Stomach (tissue), 9 donors: ENCODE measurements around the gene NT5C. TPM values are rescaled to one million over a fixed set of nuclear protein-coding genes. Genes with fewer than 3 reads are reported as not detected.

Source experiments
- DNase-seq, 2 donors: peaks; one replicate each; pipeline versions ENCODE4 v3.0.0 to v3.0.0-alpha.2; 2013 to 2019
- H3K27ac ChIP-seq, 5 donors: fragments of 200-600 bp in 4 of 5; sonication (generic) in 4 of 5; one replicate each; pipeline ENCODE4 v1.5.1; 2013 to 2019; ENCODE audit warnings: mild to moderate bottlenecking in 1 of 5, moderate library complexity in 1 of 5
- H3K27me3 ChIP-seq, 3 donors: fragments of 200-600 bp; sonication (generic); one replicate each; pipeline ENCODE4 v1.5.1; 2017 to 2019; ENCODE audit warnings: mixed run types in 1 of 3
- H3K36me3 ChIP-seq, 4 donors: fragments of 200-600 bp; sonication (generic); 1 replicate in 3 of 4; 2 replicates in 1 of 4; pipeline ENCODE4 v1.5.1; 2016 to 2019
- H3K4me1 ChIP-seq, 4 donors: fragments of 200-600 bp; sonication (generic); one replicate each; pipeline ENCODE4 v1.5.1; 2016 to 2019
- H3K4me3 ChIP-seq, 4 donors: fragments of 200-600 bp; sonication (generic) in 3 of 4; one replicate each; pipeline ENCODE4 v1.5.1; 2016 to 2019; ENCODE audit warnings: mild to moderate bottlenecking in 1 of 4
- H3K9me3 ChIP-seq, 4 donors: fragments of 200-600 bp; sonication (generic); one replicate each; pipeline ENCODE4 v1.5.1; 2016 to 2019
- CTCF ChIP-seq, 7 experiments: fragments of 450-650 bp in 4 of 7; fragments of 200-600 bp in 3 of 7; sonication (generic) in 3 of 7; IDR thresholded peaks; one replicate each; pipeline ENCODE4 v1.5.1; 2016 to 2019; ENCODE audit warnings: antibody characterized with exemption in 7 of 7, control low read depth in 2 of 7, mild to moderate bottlenecking in 1 of 7
- EP300 ChIP-seq: sonication (generic); formaldehyde crosslinking; IDR thresholded peaks from one replicate; pipeline ENCODE4 v1.6.1; 2017; ENCODE audit warnings: antibody characterized with exemption
- POLR2A ChIP-seq, 4 donors: fragments of 450-650 bp; IDR thresholded peaks; one replicate each; pipeline ENCODE4 v1.6.1; 2016; ENCODE audit warnings: antibody characterized with exemption in 4 of 4, control low read depth in 2 of 4, mild to moderate bottlenecking in 1 of 4, moderate library complexity in 1 of 4
- POLR2AphosphoS5 ChIP-seq, 3 donors: sonication (generic); formaldehyde crosslinking; IDR thresholded peaks; one replicate each; pipeline ENCODE4 v1.6.1; 2016; ENCODE audit warnings: antibody characterized with exemption in 3 of 3
- WGBS, 5 donors: extraction: QIAGEN DNeasy Blood & Tissue Kit in 3 of 5; methylation state at CpG; one replicate each; pipeline versions ENCODE4 v1.1.5 to v1.1.7; 2013 to 2018; 5-methylcytosine and 5-hydroxymethylcytosine counted together
- intact Hi-C: fragments of 100-400 bp; cut with DNase I; formaldehyde crosslinking; loops from one replicate; pipeline ENCODE4 v1.15.1; 2023; ENCODE audit warnings: low total_unique reads
- polyA plus RNA-seq, 3 donors: library from polyadenylated mRNA; stranded (reverse); fragments of 200-250 nt; gene quantifications; one replicate each; pipeline ENCODE4 v1.2.3, GENCODE V29; 2013
- total RNA-seq, 5 donors: library from RNA; depleted of rRNA; stranded (reverse); fragments of >200 nt; gene quantifications; one replicate each; pipeline versions ENCODE4 v1.1.0 to v1.2.3, GENCODE V29; 2014 to 2016
- donor health status: healthy with polysubstance abuse.
- donor health status: Bipolar disorder and iron deficiency.
- donor health status: healthy.

Gene NT5C
- total and polyA plus RNA-seq, 8 donors: 24.1 to 472 (median 119) TPM

GRCh38 chr17:75114552-75115314 lies 16.8 kb downstream of the NT5C start:
- WGBS, 5 donors: 39 to 49% (median 43%) methylated on average over 19 of the region's 19 CpGs
- peaks cover 0 to 22% (median 8%) of the 10 kb centered on the region in 4 donors for H3K36me3 ChIP-seq
- no peaks in the 10 kb centered on the region for H3K9me3 ChIP-seq
- H3K4me3 ChIP-seq: peak overlapping the region; percentile 46 to 61 (median 48)
- peaks cover 23 to 67% (median 50%) of the 10 kb centered on the region in 4 donors for H3K4me1 ChIP-seq
- H3K27ac ChIP-seq: peak overlapping the region; percentile 84 to 91 (median 87)
- intact Hi-C loops: loop anchor here (10.0 kb wide), 1 partner anchor 60 kb away; no protein-coding TSS in a partner anchor
- no peak for TF ChIP-seq CTCF (IDR thresholded peaks at IDR 0.05)
- TF ChIP-seq POLR2AphosphoS5 (IDR thresholded peaks at IDR 0.05): no peak
- no peak for TF ChIP-seq EP300
- TF ChIP-seq POLR2A (IDR thresholded peaks at IDR 0.05): no peak
- H3K27me3 ChIP-seq: no peaks in the 10 kb centered on the region
- DNase-seq: no peak

- peak overlapping the region; percentile 46 to 61 (median 48) for H3K4me3 ChIP-seq
Measured at GRCh38 chr17:75113798-75114551, 17.6 kb downstream of the NT5C start.

GRCh38 chr17:75111777-75112335 lies 19.7 kb downstream of the NT5C start:
- H3K27me3 ChIP-seq: no peaks in the 10 kb centered on the region
- H3K27ac ChIP-seq: no peak overlapping the region
- no peaks in the 10 kb centered on the region for H3K9me3 ChIP-seq
- intact Hi-C loops: loop anchor here (10.0 kb wide), 1 partner anchor 63 kb away; no protein-coding TSS in a partner anchor
- 75 to 86% (median 81%) methylated on average over 7 of the region's 7 CpGs for WGBS, 5 donors
- H3K4me3 ChIP-seq: peak overlapping the region in 1 of 4 donors; percentile 78
- no peak for TF ChIP-seq POLR2A (IDR thresholded peaks at IDR 0.05)
- TF ChIP-seq POLR2AphosphoS5 (IDR thresholded peaks at IDR 0.05): no peak
- no peak for TF ChIP-seq EP300
- TF ChIP-seq CTCF (IDR thresholded peaks at IDR 0.05): no peak
- H3K36me3 ChIP-seq: peaks cover 0 to 12% (median 4%) of the 10 kb centered on the region in 4 donors
- H3K4me1 ChIP-seq: peaks cover 30 to 80% (median 58%) of the 10 kb centered on the region in 4 donors
- DNase-seq: no peak

More at GRCh38 chr17:75113798-75114551, 17.6 kb downstream of the NT5C start:
- Histone ChIP-seq H3K27ac (peak overlapping the region; percentile 84 to 91 (median 87)), H3K4me1 (peaks cover 30 to 72% (median 56%) of the 10 kb centered on the region in 4 donors), H3K36me3 (peaks cover 0 to 20% (median 7%) of the 10 kb centered on the region in 4 donors), H3K9me3 (no peaks in the 10 kb centered on the region), H3K27me3 (no peaks in the 10 kb centered on the region)
- peak in 1 of 3 donors; percentile 80 for TF ChIP-seq POLR2AphosphoS5 (IDR thresholded peaks at IDR 0.05)
- TF ChIP-seq POLR2A (IDR thresholded peaks at IDR 0.05): no peak
- no peak for TF ChIP-seq EP300
- peak in 5 of 7 experiments; percentile 90 to 98 (median 95) for TF ChIP-seq CTCF (IDR thresholded peaks at IDR 0.05)
- WGBS, 5 donors: 0 to 3% (median 1%) methylated on average over 17 to 22 of the region's 22 CpGs
- DNase-seq: peak; percentile 94 to 97
- intact Hi-C loops: loop anchor here (10.0 kb wide), 1 partner anchor 61 kb away; no protein-coding TSS in a partner anchor
